Dedifferentiated amniotic fluid mesenchymal stem cell (primary cell): ENCODE data around the gene PKNOX1.
"Not testable (repeated sequence)": the region's sequence is repeated elsewhere in the genome, so short reads cannot be mapped to it uniquely, and the experiment has no call there.

ENCODE experiments used
- DNase-seq: peaks from one replicate; pipeline ENCODE4 v3.0.0-alpha.2; 2016; ENCODE audit errors: extremely low spot score

The PKNOX1 gene

GRCh38 chr21:42986125-42986783, 11.9 kb downstream of the PKNOX1 start:
- DNase-seq, result no peak

- DNase-seq, result peak; percentile 40
These were observed 14.0 kb downstream of the PKNOX1 start for GRCh38 chr21:42988236-42988965.

DNA sequence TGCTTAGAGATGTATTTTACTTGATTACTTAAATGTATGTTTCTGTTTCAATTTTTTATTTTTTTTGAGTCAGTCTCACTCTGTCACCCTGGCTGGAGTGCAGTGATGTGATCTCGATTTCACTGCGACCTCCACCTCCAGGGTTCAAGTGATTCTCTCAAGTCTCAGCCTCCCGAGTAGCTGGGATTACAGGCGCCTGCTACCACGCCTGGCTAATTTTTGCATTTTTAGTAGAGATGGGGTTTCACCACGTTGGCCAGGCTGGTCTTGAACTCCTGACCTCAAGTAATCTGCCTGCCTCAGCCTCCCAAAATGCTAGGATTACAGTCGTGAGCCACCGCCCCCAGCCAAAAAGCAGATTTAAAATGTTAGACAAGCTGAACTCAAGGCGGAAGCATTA, 15.0 kb downstream of the PKNOX1 start:
- not testable (repeated sequence) for DNase-seq

GRCh38 chr21:42989816-42990650, 15.7 kb downstream of the PKNOX1 start:
- no peak for DNase-seq

GRCh38 chr21:42991992-42992740, 17.8 kb downstream of the PKNOX1 start:
- DNase-seq, result peak; percentile 84

DNA sequence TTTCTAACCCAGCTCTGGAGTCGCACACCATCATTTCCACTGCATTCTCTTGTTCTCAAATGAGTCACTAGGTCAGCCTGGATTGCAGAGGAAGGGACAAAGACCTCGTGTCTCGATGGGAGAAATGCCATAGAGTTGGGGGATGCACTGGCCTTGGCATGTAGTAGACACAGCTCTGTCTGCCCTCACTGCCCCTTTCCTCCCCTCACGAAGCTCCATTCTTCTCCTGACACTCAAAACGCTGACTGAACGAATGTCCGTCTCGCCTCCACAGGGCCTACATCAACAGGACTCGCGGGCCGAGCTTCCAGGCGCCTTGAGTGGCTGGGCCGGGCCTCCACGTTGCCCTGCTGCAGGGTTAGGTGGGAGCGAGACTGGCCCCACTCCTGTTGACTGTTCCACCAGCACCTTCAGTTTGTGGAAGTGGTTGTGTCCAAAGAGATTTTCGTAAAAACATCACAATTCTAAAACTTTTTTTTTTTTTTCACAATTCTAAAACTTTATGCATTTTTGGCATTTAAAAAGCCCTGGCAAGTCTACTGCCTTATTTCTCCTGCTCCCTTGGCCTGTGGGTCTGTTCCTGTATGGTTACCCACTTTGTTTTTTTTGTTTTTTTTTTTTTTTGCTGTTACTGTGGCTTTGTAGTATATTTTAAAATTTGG, 18.8 kb downstream of the PKNOX1 start:
- no peak for DNase-seq

DNA sequence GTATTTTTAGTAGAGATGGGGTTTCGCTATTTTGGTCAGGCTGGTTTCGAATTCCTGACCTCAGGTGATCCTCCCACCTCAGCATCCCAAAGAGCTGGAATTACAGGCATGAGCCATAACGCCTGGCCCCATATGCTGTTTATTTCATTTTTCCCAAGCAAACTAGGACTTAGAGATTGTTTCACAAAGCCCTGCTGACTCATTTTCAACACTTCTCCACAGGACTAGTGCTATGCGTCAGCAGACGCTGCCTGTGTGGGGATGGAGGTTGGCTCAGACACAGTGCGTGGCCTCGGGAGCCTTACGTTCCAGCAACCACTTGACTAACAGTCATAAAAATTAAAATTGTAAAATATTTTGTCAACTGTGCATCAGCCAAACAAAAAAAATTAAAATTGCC, 22.7 kb downstream of the PKNOX1 start:
- peak; percentile 84 for DNase-seq

GRCh38 chr21:42997983-42998382, 23.6 kb downstream of the PKNOX1 start:
- not testable (repeated sequence) for DNase-seq

GRCh38 chr21:42999152-42999551, 24.8 kb downstream of the PKNOX1 start:
- DNase-seq, result not testable (repeated sequence)

- not testable (repeated sequence) for DNase-seq
These were observed 25.7 kb downstream of the PKNOX1 start for GRCh38 chr21:43000041-43000440.

- DNase-seq, result no peak
These were observed 27.0 kb downstream of the PKNOX1 start for GRCh38 chr21:43001316-43001715.

DNA sequence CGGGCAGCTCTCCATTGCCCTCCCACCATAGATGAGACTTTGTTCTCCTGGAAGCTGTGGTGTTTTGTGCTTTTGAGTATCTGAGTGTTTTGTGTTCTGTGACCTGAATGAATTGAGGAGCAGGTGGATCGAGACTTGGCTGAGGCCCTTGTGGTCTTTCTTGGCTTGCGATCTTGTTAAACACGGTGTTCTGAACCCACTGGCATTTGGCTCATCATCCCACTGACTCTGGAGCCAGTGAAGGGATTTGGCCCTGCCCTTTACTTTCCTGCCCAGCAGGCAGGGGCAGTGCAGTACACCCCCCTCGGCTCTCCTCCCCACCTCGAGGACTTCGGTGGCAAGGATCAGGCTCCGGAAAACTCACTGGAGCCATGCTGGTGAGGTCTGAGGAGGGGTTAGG, 30.6 kb downstream of the PKNOX1 start:
- no peak for DNase-seq

- no peak for DNase-seq
These were observed 31.3 kb downstream of the PKNOX1 start for GRCh38 chr21:43005635-43006034.

- DNase-seq, result not testable (repeated sequence)
These were observed 31.9 kb downstream of the PKNOX1 start for GRCh38 chr21:43006051-43006873.

DNA sequence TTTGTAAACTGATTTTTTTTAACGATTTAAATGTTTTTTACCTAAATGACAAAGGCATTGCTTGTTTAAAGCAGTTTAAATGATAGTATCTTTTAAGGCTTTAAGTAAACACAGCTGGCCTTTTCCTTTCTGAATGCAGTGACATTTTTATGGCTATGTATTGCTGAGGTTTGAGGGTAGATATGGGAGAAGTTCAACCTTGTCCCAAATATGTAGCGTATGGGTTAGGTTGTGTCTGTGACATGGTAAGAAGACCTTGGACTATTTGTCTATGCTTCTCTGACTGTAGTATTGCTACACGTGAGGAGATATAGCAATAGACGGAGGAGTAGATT, 32.5 kb downstream of the PKNOX1 start:
- no peak for DNase-seq

- DNase-seq, result no peak
These were observed 38.2 kb downstream of the PKNOX1 start for GRCh38 chr21:43012596-43012995.

GRCh38 chr21:43015906-43016540, 41.7 kb downstream of the PKNOX1 start:
- no peak for DNase-seq

GRCh38 chr21:43016728-43017127, 42.4 kb downstream of the PKNOX1 start:
- DNase-seq, result no peak

- no peak for DNase-seq
These were observed 44.2 kb downstream of the PKNOX1 start for GRCh38 chr21:43018519-43018918.

DNA sequence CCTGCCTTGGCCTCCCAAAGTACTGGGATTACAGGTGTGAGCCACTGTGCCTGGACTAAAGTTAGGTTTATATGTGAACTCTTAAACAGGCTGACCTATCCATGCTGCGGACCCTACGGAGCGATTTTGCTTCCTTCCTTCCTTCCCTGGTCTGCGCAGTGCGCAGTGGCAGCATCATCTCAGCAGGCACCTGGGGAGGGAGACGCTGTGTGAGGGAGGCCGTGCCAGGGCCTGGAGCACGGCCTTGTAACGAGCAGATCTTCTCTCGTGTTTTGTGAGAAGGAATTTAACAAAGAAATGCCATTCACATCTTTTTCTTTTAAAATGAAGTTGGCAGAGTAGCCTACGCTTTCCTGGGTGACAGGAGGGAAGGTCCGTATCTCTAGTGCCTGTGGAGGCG, 45.8 kb downstream of the PKNOX1 start:
- DNase-seq, result no peak
